ENCODE measurements around the gene DDOST.

DNA sequence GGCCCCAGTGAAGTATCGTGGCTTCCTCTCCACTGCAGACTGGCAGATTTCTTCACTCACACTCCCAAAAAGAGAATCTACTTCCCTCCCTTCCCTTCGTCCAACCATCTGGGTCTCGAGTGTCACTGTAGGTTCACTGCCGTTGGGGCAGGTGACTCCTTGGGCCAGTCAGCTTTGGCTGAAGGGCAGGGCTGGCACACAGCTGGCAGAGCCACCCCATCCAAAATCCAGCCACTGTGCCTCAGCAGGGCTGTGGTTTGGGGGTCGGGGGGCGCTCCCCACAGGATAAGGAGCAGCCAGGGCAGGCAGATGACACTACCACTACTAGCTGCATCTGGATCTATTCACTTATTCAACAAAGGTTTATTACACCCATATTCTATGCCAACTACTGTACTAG lies 18.1 kb downstream of the DDOST start:
- TF ChIP-seq, protein P1, sequence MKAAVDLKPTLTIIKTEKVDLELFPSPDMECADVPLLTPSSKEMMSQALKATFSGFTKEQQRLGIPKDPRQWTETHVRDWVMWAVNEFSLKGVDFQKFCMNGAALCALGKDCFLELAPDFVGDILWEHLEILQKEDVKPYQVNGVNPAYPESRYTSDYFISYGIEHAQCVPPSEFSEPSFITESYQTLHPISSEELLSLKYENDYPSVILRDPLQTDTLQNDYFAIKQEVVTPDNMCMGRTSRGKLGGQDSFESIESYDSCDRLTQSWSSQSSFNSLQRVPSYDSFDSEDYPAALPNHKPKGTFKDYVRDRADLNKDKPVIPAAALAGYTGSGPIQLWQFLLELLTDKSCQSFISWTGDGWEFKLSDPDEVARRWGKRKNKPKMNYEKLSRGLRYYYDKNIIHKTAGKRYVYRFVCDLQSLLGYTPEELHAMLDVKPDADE (IDR thresholded peaks at IDR 0.05), result no peak
- TF ChIP-seq, protein P2, sequence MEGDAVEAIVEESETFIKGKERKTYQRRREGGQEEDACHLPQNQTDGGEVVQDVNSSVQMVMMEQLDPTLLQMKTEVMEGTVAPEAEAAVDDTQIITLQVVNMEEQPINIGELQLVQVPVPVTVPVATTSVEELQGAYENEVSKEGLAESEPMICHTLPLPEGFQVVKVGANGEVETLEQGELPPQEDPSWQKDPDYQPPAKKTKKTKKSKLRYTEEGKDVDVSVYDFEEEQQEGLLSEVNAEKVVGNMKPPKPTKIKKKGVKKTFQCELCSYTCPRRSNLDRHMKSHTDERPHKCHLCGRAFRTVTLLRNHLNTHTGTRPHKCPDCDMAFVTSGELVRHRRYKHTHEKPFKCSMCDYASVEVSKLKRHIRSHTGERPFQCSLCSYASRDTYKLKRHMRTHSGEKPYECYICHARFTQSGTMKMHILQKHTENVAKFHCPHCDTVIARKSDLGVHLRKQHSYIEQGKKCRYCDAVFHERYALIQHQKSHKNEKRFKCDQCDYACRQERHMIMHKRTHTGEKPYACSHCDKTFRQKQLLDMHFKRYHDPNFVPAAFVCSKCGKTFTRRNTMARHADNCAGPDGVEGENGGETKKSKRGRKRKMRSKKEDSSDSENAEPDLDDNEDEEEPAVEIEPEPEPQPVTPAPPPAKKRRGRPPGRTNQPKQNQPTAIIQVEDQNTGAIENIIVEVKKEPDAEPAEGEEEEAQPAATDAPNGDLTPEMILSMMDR (conservative IDR thresholded peaks at IDR 0.05; ENCODE audit: low read depth in 2 of 2), result no peak
- TF ChIP-seq REST (IDR thresholded peaks at IDR 0.05; ENCODE audit: unreplicated experiment) (no peak), POLR2AphosphoS5 (IDR thresholded peaks at IDR 0.05; ENCODE audit: low read depth) (no peak), JUNB (IDR thresholded peaks at IDR 0.05; ENCODE audit: unreplicated experiment) (no peak), EZH2 (IDR thresholded peaks at IDR 0.05; ENCODE audit: low read depth, unreplicated experiment) (no peak), EZH2phosphoT487 (IDR thresholded peaks at IDR 0.05; ENCODE audit: unreplicated experiment) (no peak), STAT1 (IDR thresholded peaks at IDR 0.05; ENCODE audit: unreplicated experiment) (no peak), CREB1 (CRISPR knock-in tag; IDR thresholded peaks at IDR 0.05; ENCODE audit: low read depth) (no peak)
- TF ChIP-seq, protein P3, sequence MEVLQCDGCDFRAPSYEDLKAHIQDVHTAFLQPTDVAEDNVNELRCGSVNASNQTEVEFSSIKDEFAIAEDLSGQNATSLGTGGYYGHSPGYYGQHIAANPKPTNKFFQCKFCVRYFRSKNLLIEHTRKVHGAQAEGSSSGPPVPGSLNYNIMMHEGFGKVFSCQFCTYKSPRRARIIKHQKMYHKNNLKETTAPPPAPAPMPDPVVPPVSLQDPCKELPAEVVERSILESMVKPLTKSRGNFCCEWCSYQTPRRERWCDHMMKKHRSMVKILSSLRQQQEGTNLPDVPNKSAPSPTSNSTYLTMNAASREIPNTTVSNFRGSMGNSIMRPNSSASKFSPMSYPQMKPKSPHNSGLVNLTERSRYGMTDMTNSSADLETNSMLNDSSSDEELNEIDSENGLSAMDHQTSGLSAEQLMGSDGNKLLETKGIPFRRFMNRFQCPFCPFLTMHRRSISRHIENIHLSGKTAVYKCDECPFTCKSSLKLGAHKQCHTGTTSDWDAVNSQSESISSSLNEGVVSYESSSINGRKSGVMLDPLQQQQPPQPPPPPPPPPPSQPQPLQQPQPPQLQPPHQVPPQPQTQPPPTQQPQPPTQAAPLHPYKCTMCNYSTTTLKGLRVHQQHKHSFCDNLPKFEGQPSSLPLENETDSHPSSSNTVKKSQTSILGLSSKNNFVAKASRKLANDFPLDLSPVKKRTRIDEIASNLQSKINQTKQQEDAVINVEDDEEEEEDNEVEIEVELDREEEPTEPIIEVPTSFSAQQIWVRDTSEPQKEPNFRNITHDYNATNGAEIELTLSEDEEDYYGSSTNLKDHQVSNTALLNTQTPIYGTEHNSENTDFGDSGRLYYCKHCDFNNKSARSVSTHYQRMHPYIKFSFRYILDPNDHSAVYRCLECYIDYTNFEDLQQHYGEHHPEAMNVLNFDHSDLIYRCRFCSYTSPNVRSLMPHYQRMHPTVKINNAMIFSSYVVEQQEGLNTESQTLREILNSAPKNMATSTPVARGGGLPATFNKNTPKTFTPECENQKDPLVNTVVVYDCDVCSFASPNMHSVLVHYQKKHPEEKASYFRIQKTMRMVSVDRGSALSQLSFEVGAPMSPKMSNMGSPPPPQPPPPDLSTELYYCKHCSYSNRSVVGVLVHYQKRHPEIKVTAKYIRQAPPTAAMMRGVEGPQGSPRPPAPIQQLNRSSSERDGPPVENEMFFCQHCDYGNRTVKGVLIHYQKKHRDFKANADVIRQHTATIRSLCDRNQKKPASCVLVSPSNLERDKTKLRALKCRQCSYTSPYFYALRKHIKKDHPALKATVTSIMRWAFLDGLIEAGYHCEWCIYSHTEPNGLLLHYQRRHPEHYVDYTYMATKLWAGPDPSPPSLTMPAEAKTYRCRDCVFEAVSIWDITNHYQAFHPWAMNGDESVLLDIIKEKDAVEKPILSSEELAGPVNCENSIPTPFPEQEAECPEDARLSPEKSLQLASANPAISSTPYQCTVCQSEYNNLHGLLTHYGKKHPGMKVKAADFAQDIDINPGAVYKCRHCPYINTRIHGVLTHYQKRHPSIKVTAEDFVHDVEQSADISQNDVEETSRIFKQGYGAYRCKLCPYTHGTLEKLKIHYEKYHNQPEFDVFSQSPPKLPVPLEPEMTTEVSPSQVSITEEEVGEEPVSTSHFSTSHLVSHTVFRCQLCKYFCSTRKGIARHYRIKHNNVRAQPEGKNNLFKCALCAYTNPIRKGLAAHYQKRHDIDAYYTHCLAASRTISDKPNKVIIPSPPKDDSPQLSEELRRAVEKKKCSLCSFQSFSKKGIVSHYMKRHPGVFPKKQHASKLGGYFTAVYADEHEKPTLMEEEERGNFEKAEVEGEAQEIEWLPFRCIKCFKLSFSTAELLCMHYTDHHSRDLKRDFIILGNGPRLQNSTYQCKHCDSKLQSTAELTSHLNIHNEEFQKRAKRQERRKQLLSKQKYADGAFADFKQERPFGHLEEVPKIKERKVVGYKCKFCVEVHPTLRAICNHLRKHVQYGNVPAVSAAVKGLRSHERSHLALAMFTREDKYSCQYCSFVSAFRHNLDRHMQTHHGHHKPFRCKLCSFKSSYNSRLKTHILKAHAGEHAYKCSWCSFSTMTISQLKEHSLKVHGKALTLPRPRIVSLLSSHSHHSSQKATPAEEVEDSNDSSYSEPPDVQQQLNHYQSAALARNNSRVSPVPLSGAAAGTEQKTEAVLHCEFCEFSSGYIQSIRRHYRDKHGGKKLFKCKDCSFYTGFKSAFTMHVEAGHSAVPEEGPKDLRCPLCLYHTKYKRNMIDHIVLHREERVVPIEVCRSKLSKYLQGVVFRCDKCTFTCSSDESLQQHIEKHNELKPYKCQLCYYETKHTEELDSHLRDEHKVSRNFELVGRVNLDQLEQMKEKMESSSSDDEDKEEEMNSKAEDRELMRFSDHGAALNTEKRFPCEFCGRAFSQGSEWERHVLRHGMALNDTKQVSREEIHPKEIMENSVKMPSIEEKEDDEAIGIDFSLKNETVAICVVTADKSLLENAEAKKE (CRISPR knock-in tag; IDR thresholded peaks at IDR 0.05), result no peak

All from GM23338 (cell line).